Measurements from ENCODE around the gene C1orf94.

Gene C1orf94

DNA sequence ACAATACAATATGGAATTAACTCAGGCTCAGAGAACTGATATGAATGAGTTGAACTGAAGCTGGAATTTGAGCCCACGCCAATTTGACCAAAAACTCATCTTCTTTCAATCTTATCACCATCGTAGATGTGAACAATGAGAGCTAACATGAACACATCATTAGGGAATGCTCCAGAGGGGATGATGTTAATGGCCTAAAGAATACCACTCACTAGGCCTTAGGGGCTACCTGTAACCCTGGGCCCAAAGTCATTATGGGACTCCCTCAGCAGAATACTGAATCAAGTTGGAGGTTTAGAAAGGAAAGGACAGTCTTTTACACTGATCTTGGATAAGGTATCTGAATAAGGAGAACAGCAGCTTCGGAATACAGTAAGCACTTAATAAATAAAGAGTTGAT lies 73.6 kb downstream of the C1orf94 start:
- no peak overlapping the region for H3K4me3 ChIP-seq (ENCODE audit: low read depth, low read length)

DNA sequence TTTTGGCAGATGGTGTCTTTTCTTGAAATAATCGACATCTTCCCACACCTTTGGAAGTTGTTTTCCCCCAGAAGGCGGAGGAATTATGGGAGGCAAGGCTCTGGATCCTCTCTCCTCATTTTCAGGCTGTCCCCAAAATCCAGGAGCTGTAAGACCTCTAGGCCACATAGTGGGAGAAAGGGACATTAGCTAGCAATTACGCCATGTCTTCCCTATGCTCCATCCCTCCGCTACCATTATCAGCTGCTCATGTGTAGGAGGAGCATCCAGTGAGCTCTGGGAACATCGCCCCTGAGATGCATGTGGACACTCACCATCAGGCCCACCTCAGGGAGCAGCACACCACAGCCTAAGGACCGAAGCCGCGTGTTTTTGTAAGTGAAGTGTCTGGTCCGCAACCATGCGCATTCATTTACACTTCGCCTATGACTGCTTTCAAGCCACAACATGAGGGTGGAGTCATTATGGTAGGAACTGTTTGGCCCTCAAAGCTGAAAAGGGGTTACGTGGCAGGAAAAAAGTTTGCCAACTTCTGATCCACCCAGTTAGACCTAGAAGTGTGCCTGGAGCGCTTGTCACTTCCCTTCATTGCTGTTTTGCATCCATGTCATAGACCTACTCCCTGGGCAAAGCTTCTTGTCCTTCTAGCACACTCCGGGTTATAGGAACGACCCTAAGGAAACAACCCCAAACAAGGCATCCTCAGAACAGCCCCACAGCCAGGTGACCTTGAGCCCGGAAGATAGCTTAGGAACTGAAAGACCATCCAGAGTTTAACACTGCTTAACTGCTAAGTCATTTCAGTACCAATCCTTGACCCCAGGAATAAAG lies 85.5 kb downstream of the C1orf94 start:
- no peak overlapping the region for H3K4me3 ChIP-seq (ENCODE audit: low read depth, low read length)

DNA sequence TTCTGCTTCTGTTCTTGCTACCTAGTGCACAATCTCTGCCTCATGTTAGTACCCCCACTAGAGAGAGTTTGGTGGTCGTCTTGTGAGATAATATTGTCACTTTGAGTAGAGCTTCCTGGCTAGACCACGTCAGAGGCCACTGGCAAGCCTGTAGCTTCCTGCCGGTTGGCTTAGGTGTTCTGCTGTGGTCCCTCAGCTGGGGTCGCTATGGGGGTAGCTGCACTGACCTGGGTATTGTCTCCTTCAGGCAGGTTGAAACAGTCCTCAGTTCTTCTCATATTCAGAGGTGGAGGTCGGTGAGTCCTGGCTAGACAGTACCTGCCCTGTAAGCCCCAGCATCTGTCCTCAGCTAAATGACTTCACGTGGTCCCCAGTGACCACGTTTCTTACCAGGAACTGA lies 86.2 kb downstream of the C1orf94 start:
- H3K4me3 ChIP-seq (ENCODE audit: low read depth, low read length) = no peak overlapping the region

DNA sequence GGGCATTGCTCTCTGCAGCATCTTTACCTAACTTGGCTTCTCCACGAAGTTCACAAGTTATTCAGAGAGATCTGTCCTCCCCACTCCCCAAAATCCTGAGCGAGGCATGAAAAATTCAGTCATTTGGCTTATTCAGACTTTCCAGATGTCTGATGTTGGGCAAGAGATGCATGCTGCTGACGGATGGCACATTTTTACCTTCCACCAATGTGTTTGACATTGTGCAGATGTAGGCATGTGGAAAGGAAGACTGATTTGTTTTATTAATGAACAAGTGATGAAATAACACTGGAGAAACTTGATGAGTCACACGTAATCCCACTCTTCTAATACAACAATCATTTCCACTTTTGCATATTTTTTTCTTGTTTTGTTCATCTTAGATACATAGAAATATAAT lies 86.7 kb downstream of the C1orf94 start:
- no peak overlapping the region for H3K4me3 ChIP-seq (ENCODE audit: low read depth, low read length)

DNA sequence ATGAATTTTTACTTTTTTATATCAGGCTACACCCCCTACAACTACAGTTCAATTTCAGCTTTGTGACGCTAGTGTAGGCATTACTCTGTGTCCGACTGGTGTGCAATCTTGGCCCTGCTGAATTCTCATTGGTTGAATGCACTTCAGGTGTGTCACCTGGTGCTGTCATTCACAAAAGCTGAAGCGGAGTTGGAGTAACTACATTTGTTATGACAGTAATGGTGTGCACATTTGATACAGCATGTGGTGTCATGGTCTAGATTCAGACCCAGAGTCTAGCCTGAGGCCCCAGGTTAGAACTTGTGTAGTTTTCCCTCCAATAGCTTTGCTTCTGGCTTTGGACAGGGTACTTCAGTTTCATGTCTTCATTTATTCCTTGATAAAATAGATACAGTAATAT lies 88.7 kb downstream of the C1orf94 start:
- no peak overlapping the region for H3K4me3 ChIP-seq (ENCODE audit: low read depth, low read length)

DNA sequence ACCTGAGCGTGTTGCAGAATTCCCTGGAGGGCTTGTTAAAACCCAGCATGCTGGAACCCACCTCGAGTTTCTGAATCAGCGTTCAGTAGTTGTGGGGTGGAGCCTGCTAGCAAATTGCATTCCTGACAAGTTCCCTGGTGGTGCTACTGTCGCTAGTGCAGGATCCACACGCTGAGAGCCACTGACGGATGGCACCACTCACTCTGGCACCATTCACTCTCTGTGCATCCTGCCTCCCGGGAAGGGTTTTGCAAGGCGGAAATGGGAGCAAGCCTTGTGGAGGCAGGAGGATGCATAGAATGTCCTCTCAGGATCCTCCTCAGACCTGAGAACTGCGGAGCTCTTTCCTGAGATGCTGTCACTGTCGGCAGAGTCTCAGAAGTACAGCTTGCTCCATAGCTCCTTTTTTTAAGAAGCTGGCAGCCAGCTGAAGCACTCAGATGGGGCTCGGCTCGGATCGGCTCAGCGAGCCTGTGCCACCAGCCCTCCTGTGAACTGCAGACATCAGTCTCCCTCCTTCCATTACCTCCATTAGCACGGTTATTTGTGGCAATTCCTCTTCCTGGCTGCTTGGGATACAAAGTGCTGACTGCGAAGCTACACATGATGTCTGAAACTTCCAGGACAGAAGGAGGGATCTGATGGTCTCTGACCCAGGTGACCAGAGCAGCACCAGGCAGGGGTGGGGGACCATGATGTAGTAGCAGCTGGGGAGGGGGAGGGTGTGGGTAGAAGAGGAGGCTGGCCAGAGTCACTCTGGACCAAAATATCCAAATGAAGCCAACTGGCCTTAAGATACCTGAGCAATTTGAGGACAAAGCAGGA lies 89.6 kb downstream of the C1orf94 start:
- H3K4me3 ChIP-seq (ENCODE audit: low read depth, low read length) = no peak overlapping the region

DNA sequence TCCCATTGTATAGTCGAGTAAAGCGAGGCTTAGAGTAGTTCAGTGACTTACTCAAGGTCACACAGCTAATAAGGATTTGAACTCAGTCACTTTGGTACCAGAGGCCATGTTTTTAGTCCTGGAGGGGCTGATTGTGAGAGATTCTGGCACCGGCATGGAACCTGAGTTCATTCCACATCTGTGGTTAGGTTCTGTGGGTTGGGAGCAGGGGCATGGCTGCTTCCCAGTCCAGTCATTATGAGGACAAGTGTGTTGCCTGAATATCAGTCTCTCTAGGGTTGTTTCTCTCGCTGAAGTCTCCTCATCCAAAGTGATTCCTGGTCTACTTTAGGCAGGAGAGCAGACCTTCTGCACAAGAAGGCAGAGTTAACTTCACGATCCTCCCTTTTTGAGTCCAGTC lies 90.6 kb downstream of the C1orf94 start:
- no peak overlapping the region for H3K4me3 ChIP-seq (ENCODE audit: low read depth, low read length)

DNA sequence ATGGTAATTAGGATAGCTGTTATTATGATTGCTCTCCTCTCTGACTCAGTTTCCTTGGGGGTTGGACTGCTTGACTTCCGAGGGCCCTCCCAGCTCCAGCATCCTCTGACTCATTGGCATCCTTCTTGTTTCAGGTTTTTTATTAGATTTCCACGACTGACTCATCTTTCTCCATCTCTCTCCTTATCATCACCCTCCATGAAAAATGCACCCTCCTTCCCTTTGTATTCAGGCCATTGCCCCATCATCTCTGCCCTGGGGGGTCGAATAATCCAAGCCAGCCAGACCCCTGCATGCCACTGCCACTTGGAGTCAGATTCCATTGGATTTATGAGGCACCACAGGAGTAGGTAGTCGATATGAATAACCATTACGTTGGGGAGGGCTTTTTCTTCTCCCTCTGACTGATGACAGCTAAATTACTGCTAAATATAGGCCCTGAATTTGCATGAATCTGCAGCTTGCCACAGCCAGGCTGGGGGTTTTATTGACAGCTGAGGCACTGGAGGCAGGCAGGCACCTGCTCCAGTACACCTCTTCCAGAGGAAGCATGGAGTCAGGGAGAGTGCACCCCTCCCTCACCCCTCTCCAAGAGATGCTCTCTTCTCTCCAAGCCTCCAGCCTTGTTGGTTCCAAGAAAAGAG lies 91.7 kb downstream of the C1orf94 start:
- no peak overlapping the region for H3K4me3 ChIP-seq (ENCODE audit: low read depth, low read length)

Measured in iPS-11a (cell line).